HL-60 (cell line): ENCODE data around the gene CAPN13.

Experiments
- POLR2AphosphoS5 ChIP-seq: IDR thresholded peaks from 2 replicates; pipeline ENCODE4 v1.6.1; 2012; ENCODE audit warnings: low read depth
- TF ChIP-seq, protein P1 (sequence below): IDR thresholded peaks from one replicate; pipeline ENCODE4 v1.5.1; 2011; ENCODE audit warnings: low read length, control low read depth, inconsistent platforms; ENCODE audit not compliant: insufficient read depth

DNA sequence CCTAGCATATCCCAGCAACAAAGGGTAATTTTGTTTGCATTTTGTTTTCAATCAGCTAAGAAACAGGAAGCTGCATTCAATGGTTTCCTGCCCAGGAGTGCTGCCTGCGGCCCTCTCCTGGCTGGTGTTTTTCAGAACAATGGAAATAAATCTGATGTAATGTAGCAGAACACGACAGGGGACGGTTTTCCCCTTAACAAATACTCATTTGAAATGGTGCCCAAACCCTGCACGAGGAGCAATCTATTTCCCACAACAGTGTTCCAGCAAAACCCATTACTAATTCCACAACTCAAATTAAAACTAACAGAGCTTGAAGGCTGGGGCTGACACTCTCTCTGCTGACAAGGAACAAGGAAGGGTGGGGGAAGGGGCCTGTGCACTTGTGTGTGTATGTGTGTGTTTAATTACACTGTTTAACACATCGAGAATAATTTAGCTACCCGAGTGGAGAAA lies 8.7 kb downstream of the CAPN13 start:
- TF ChIP-seq, protein P1, sequence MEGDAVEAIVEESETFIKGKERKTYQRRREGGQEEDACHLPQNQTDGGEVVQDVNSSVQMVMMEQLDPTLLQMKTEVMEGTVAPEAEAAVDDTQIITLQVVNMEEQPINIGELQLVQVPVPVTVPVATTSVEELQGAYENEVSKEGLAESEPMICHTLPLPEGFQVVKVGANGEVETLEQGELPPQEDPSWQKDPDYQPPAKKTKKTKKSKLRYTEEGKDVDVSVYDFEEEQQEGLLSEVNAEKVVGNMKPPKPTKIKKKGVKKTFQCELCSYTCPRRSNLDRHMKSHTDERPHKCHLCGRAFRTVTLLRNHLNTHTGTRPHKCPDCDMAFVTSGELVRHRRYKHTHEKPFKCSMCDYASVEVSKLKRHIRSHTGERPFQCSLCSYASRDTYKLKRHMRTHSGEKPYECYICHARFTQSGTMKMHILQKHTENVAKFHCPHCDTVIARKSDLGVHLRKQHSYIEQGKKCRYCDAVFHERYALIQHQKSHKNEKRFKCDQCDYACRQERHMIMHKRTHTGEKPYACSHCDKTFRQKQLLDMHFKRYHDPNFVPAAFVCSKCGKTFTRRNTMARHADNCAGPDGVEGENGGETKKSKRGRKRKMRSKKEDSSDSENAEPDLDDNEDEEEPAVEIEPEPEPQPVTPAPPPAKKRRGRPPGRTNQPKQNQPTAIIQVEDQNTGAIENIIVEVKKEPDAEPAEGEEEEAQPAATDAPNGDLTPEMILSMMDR, result no peak
- no peak for TF ChIP-seq POLR2AphosphoS5
